Left ventricle myocardium inferior (tissue), 1 donor: ENCODE results near the gene POFUT2. TPM values are rescaled to one million over a fixed set of nuclear protein-coding genes. Genes with fewer than 3 reads are reported as not detected.

Experiments used
- DNase-seq: peaks from one replicate; pipeline ENCODE4 v3.0.0-alpha.2; 2020
- H3K27ac ChIP-seq: fragments of 200-600 bp; replicated peaks from 2 replicates; pipeline ENCODE4 v1.8.0; 2021
- H3K27me3 ChIP-seq: fragments of 200-600 bp; 2 replicates; pipeline ENCODE4 v1.8.0; 2021; ENCODE audit warnings: low read depth
- H3K36me3 ChIP-seq: fragments of 200-600 bp; 2 replicates; pipeline ENCODE4 v1.8.0; 2021
- H3K4me1 ChIP-seq: fragments of 200-600 bp; 2 replicates; pipeline ENCODE4 v1.8.0; 2021
- H3K4me3 ChIP-seq: fragments of 200-600 bp; 2 replicates; pipeline ENCODE4 v1.8.0; 2021; ENCODE audit warnings: mild to moderate bottlenecking, moderate library complexity
- H3K9me3 ChIP-seq: fragments of 200-600 bp; replicated peaks from 2 replicates; pipeline ENCODE4 v1.8.0; 2021
- intact Hi-C: fragments of 100-400 bp; cut with micrococcal nuclease; formaldehyde crosslinking; loops from one replicate; pipeline ENCODE4 v1.11.0; 2022
- total RNA-seq: library from RNA; stranded (reverse); fragmentation: NEBNext Ultra II Directional; extraction: Animal tissue kit (Norgen Biotek cat#: 25700); gene quantifications from one replicate; pipeline ENCODE4 v1.2.1, GENCODE V29; 2021
- TF ChIP-seq, protein P1 (sequence below): fragments of 200-600 bp; IDR thresholded peaks from 2 replicates; pipeline ENCODE4 v1.8.0; 2021; ENCODE audit warnings: antibody characterized with exemption, mild to moderate bottlenecking, borderline replicate concordance
- donor health status: DM: no; HTN: yes; CAD: no; lungs with severe emphysema.

POFUT2 gene
- total RNA-seq, 1 donor from 2014 or later, result 20.9 TPM

DNA sequence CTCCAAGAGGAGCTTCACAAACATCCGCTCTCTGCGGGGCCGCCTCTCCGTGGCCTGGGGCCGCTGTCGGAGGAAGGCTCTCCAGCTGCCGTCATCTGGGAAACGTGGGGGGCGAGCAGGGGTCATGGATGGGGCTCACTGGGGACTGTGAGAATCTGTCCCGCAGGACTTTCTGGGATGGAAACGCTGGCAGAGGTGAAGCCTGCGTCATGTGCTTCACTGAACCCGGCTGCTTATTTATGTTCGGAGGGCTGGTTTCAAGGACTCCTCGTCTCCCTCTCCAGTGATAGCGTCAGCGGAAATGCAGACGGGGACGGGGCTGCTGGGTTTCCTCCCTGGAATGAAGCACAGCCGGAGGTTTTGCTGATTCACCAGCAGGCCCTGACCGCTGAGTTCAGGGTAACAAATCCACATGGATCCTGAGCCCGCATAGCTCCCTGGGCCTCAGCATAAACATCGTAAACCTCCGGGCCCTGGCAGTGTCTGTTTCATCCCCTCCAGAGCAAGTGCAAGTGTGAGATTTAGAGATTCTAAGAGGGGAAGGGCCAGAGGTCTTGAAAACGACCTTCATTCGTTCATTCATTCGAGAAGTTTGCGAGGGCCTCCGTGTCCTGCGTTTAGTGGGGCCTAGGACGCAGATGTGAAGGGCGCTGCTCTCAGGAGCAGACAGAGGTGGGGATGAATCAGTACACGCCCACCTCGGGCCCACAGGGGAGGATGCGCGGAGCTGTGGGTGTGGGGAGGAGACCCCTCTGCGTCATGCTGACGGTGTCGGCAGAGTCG lies 7.0 kb upstream of the POFUT2 start:
- Histone ChIP-seq H3K36me3 (no peaks in the 10 kb centered on the region), H3K9me3 (no peaks in the 10 kb centered on the region), H3K27ac (peak overlapping the region; percentile 94), H3K4me3 (peak overlapping the region; percentile 15), H3K27me3 (no peaks in the 10 kb centered on the region), H3K4me1 (peaks cover 63% of the 10 kb centered on the region)
- intact Hi-C loops, result loop anchor here (5.0 kb wide), 1 partner anchor 153 kb away; no protein-coding TSS in a partner anchor
- TF ChIP-seq, protein P1, sequence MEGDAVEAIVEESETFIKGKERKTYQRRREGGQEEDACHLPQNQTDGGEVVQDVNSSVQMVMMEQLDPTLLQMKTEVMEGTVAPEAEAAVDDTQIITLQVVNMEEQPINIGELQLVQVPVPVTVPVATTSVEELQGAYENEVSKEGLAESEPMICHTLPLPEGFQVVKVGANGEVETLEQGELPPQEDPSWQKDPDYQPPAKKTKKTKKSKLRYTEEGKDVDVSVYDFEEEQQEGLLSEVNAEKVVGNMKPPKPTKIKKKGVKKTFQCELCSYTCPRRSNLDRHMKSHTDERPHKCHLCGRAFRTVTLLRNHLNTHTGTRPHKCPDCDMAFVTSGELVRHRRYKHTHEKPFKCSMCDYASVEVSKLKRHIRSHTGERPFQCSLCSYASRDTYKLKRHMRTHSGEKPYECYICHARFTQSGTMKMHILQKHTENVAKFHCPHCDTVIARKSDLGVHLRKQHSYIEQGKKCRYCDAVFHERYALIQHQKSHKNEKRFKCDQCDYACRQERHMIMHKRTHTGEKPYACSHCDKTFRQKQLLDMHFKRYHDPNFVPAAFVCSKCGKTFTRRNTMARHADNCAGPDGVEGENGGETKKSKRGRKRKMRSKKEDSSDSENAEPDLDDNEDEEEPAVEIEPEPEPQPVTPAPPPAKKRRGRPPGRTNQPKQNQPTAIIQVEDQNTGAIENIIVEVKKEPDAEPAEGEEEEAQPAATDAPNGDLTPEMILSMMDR, result no peak
- peak; percentile 89 for DNase-seq

DNA sequence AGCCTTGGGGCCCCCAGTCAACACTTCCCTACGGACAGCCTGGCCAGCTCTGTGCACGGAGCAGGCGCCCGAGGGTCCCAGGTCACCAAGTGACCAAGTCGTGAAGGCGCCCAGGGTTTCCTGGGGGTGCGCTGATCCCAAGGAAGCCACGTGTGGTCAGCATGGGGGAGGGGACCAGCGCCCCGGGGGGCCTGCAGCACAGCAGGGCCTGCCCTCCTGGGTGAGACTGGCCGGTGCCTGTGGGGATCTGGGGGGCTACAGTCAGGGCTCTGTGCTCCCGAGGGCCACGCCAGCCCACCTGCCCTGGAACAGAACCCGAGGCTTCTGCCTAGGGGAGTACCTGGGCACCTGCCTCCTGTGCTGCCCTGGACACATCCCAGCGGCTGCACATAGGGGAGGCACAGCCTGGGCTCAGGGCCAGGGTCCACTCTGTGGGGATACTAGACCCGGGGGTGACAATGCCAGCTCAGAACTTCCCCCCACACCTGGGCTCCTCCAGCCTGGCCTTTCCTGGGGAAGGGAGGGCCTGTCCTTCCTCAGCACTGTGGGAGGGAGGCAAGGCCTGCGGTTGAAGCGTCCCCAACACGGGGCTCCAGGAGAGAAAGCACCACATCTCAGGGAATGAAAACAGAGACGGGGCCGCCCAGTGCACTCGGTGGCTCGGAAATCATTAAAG lies 6.2 kb upstream of the POFUT2 start:
- intact Hi-C loops, result loop anchor here (5.0 kb wide), 1 partner anchor 153 kb away; no protein-coding TSS in a partner anchor
- peak; percentile 23 for DNase-seq
- Histone ChIP-seq H3K4me1 (peaks cover 56% of the 10 kb centered on the region), H3K4me3 (peak overlapping the region; percentile 15), H3K9me3 (no peaks in the 10 kb centered on the region), H3K27ac (peak overlapping the region; percentile 94), H3K36me3 (no peaks in the 10 kb centered on the region), H3K27me3 (no peaks in the 10 kb centered on the region)
- TF ChIP-seq, protein P1, result no peak

DNA sequence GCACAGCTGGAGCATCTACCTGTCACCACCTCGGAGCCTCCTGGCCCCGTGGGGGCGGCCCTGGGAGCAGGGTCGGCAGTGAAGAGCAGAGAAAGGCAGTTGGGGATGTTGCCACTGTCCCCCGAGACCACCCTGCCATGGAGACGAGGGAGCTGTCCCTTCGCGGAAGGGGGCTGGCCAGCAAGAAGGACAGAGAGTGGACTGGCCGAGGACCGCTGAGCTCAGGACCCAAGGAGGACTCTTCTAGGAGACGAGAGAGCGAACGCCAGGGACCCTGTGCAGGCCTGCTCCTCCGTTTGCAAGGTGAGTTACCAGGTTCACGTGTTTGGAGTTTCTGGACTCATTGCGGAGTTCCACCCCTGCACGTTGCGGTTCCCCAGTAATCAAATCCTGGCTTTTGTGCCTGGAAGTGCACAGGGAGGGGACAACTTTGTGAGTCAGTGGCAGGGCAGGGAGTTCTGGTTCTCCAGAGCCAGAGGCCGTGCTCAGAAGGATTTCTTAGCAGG lies 5.6 kb upstream of the POFUT2 start:
- H3K27me3 ChIP-seq, result no peaks in the 10 kb centered on the region
- TF ChIP-seq, protein P1, result peak; percentile 14
- no peak overlapping the region for H3K4me3 ChIP-seq
- DNase-seq, result no peak
- intact Hi-C loops, result loop anchor here (5.0 kb wide), 1 partner anchor 154 kb away; no protein-coding TSS in a partner anchor
- no peaks in the 10 kb centered on the region for H3K9me3 ChIP-seq
- H3K36me3 ChIP-seq, result no peaks in the 10 kb centered on the region
- peak overlapping the region; percentile 94 for H3K27ac ChIP-seq
- peaks cover 56% of the 10 kb centered on the region for H3K4me1 ChIP-seq

DNA sequence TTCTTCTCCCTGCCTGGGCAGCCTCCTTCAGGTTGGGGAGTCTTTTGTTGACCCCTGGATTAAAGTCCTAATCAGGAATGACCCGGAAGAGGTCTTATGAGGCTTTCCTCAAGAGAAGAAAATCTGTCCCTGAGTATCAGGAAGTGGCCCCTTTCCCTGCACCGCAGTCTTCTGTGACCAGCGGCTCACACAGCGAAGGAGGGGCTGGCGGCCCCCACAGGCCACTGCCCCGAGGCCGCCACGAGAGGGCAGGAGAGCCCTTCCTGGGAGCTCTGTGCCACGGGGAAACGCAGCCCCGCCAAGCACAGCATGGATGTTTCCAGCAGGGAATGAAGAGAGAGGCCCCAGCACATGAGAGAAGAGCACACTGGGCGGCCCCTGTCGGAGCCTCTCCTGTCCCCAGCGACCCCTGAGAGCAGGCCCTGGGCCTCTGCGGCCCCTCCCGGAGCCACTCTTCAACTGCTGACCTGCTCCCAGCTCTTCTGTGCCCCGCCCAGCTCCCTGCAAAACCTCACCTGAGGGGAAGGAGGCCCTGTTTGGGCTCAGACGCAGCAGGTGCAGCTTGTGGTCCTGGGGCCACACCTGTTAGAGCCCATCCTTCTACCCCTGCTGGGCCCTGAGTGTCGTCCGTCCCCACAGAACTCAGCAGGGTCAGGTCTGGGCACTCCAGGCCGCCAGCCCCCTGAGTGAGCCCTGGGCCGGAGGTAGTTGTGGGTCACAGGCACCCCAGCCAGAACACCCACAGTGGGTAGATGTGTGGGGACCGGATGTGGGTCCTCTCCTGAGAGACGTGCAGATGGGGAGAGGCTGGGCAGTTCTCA lies 4.9 kb upstream of the POFUT2 start:
- H3K27ac ChIP-seq, result peak overlapping the region; percentile 94
- no peaks in the 10 kb centered on the region for H3K36me3 ChIP-seq
- peak; percentile 84 for DNase-seq
- TF ChIP-seq, protein P1, result peak; percentile 100
- H3K4me3 ChIP-seq, result no peak overlapping the region
- no peaks in the 10 kb centered on the region for H3K27me3 ChIP-seq
- no peaks in the 10 kb centered on the region for H3K9me3 ChIP-seq
- H3K4me1 ChIP-seq, result peaks cover 57% of the 10 kb centered on the region
- intact Hi-C loops, result loop anchor here (5.0 kb wide), 1 partner anchor 155 kb away; no protein-coding TSS in a partner anchor
